Smooth muscle cell (in vitro differentiated cells): Measurements from ENCODE around the gene ZNF527. TPM values are rescaled to one million over a fixed set of nuclear protein-coding genes. Genes with fewer than 3 reads are reported as not detected.

Experiments used
- DNase-seq: peaks from one replicate; lab custom pipeline; 2025; ENCODE audit not compliant: unreplicated experiment; lab: John Stamatoyannopoulos, UW
- H2AFZ ChIP-seq: fragments of 200-600 bp; sonication (generic); 2 replicates; pipeline ENCODE4 v1.6.0; 2016; ENCODE audit warnings: antibody characterized with exemption, low read depth, mild to moderate bottlenecking
- H3F3A ChIP-seq: fragments of 200-600 bp; sonication (generic); 2 replicates; pipeline ENCODE4 v1.6.0; 2017; ENCODE audit warnings: antibody characterized with exemption, low read depth
- H3K27ac ChIP-seq: fragments of 200-600 bp; sonication (generic); 2 replicates; pipeline ENCODE4 v1.5.1; 2016; ENCODE audit warnings: low read depth, mild to moderate bottlenecking
- H3K27me3 ChIP-seq: fragments of 200-600 bp; sonication (generic); 2 replicates; pipeline ENCODE4 v1.6.1; 2016; ENCODE audit warnings: low read depth, mild to moderate bottlenecking
- H3K36me3 ChIP-seq: fragments of 200-600 bp; sonication (generic); 2 replicates; pipeline ENCODE4 v1.5.1; 2016; ENCODE audit warnings: low read depth
- H3K4me1 ChIP-seq: fragments of 200-600 bp; sonication (generic); 2 replicates; pipeline ENCODE4 v1.5.1; 2016; ENCODE audit warnings: low read depth
- H3K4me2 ChIP-seq: fragments of 200-600 bp; sonication (generic); 2 replicates; pipeline ENCODE4 v1.6.0; 2016; ENCODE audit warnings: mild to moderate bottlenecking
- H3K4me3 ChIP-seq: fragments of 200-600 bp; sonication (generic); 2 replicates; pipeline ENCODE4 v1.5.1; 2016; ENCODE audit warnings: mild to moderate bottlenecking
- H3K79me2 ChIP-seq: fragments of 200-600 bp; sonication (generic); 2 replicates; pipeline ENCODE4 v1.6.0; 2016; ENCODE audit warnings: low read depth, mild to moderate bottlenecking
- H3K9ac ChIP-seq: fragments of 200-600 bp; sonication (generic); 2 replicates; pipeline ENCODE4 v1.6.0; 2016; ENCODE audit warnings: low read depth
- H3K9me3 ChIP-seq: fragments of 200-600 bp; sonication (generic); replicated peaks from 2 replicates; pipeline ENCODE4 v1.5.1; 2016; ENCODE audit warnings: low read depth
- H4K20me1 ChIP-seq: fragments of 200-600 bp; sonication (generic); 2 replicates; pipeline ENCODE4 v1.6.0; 2016; ENCODE audit warnings: low read depth
- WGBS: methylation state at CpG from one replicate; pipeline ENCODE4 v1.1.7; 2016; ENCODE audit warnings: low lambda C conversion rate; 5-methylcytosine and 5-hydroxymethylcytosine counted together
- polyA plus RNA-seq: library from polyadenylated mRNA; unstranded; fragments of >200 nt; fragmentation: Nextera tagmentation; extraction: Ambion mirVana; gene quantifications from 2 replicates; pipeline ENCODE4 v1.2.1, GENCODE V29; 2016
- total RNA-seq: library from RNA; depleted of rRNA; stranded (reverse); fragments of >200 nt; gene quantifications from 2 replicates; pipeline ENCODE4 v1.2.3, GENCODE V29; 2014
- TF ChIP-seq, protein P1 (sequence below): fragments of 200-600 bp; sonication (generic); IDR thresholded peaks from 2 replicates; pipeline ENCODE4 v1.5.1; 2017; ENCODE audit warnings: borderline replicate concordance, mild to moderate bottlenecking, antibody characterized with exemption; ENCODE audit not compliant: insufficient read depth, poor library complexity, severe bottlenecking

Gene ZNF527
- total and polyA plus RNA-seq, 2 experiments from 2014 or later, result 1.2 to 8.5 TPM

DNA sequence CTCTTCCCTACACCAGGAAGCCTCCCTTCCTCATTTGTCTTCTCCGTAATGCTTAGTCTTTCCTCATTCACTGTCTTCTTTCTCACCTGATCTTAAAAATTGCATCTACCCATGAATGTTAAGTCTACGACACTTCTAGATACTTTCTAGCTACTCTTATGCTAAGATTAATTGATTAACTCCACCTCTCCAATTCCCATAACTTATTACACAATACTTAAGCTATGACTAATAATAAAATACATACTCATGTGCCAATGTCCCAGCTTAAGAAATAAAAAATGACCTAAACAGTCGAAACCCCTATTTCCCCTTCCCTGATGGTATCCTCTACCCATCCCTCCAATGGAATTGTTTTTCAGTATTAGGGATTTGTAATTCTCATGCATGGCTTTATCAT is 22.8 kb upstream of the ZNF527 start:
- Histone ChIP-seq H3K36me3 (peaks cover 12% of the 10 kb centered on the region), H4K20me1 (peaks cover 4% of the 10 kb centered on the region), H3K4me3 (no peak overlapping the region), H3K79me2 (peaks cover 22% of the 10 kb centered on the region), H3K27ac (no peak overlapping the region), H3K9me3 (peaks cover 6% of the 10 kb centered on the region), H3K4me1 (peaks cover 3% of the 10 kb centered on the region), H3K27me3 (no peaks in the 10 kb centered on the region), H3F3A (no peaks in the 10 kb centered on the region), H3K4me2 (no peak overlapping the region), H2AFZ (no peak overlapping the region), H3K9ac (no peak overlapping the region)
- no peak for DNase-seq
- WGBS, result 100% methylated on average over 3 of the region's 3 CpGs
- TF ChIP-seq, protein P1, sequence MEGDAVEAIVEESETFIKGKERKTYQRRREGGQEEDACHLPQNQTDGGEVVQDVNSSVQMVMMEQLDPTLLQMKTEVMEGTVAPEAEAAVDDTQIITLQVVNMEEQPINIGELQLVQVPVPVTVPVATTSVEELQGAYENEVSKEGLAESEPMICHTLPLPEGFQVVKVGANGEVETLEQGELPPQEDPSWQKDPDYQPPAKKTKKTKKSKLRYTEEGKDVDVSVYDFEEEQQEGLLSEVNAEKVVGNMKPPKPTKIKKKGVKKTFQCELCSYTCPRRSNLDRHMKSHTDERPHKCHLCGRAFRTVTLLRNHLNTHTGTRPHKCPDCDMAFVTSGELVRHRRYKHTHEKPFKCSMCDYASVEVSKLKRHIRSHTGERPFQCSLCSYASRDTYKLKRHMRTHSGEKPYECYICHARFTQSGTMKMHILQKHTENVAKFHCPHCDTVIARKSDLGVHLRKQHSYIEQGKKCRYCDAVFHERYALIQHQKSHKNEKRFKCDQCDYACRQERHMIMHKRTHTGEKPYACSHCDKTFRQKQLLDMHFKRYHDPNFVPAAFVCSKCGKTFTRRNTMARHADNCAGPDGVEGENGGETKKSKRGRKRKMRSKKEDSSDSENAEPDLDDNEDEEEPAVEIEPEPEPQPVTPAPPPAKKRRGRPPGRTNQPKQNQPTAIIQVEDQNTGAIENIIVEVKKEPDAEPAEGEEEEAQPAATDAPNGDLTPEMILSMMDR, result no peak

DNA sequence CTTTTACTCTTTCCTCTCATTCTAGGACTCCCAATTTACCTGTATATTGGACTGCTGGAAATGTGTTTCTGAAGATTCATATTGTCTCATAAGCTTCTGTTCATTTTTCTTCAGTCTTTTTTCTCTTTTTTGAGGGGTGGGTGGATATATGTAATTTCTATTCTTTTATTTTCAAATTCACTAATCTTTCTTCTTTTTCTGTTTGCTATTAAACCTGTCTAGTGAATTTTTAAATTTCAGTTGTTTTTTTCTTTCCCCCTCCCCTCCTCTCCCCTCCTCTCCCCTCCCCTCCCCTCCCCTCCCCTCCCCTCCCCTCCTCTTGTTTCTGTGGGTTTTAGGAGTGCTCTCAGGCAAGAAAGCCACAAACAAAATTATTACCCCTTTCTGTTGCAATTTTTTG is 16.9 kb upstream of the ZNF527 start:
- Histone ChIP-seq H3K4me3 (no peak overlapping the region), H3F3A (no peaks in the 10 kb centered on the region), H3K9me3 (peaks cover 6% of the 10 kb centered on the region), H3K27me3 (no peaks in the 10 kb centered on the region), H3K36me3 (peaks cover 35% of the 10 kb centered on the region), H3K9ac (no peak overlapping the region), H3K4me1 (no peaks in the 10 kb centered on the region), H4K20me1 (no peaks in the 10 kb centered on the region), H3K4me2 (no peak overlapping the region), H2AFZ (no peak overlapping the region), H3K79me2 (peaks cover 33% of the 10 kb centered on the region), H3K27ac (no peak overlapping the region)
- DNase-seq, result no peak
- TF ChIP-seq, protein P1, result no peak

DNA sequence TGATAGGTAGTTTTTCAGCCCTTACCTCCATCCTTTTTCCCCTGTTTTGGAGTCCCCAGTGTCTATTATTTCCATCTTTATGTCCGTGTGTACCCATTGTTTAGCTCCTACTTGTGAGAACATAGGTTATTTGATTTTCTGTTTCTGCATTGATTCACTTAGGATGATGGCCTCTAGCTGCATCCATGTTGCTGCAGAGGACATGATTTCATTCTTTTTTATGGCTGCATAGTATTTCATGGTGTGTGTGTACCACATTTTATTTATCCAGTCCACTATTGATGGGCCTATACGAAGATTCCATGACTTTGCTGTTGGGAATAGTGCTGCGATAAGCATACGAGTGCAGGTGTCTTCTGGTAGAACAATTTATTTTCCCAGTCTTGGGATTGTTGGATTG is 15.0 kb upstream of the ZNF527 start:
- H3K9me3 ChIP-seq, result peaks cover 13% of the 10 kb centered on the region
- peaks cover 32% of the 10 kb centered on the region for H3K79me2 ChIP-seq
- H2AFZ ChIP-seq, result no peak overlapping the region
- peaks cover 45% of the 10 kb centered on the region for H3K36me3 ChIP-seq
- H3K4me3 ChIP-seq, result no peak overlapping the region
- WGBS, result 97% methylated on average over 4 of the region's 4 CpGs
- no peak overlapping the region for H3K4me2 ChIP-seq
- H3K9ac ChIP-seq, result no peak overlapping the region
- H3K27me3 ChIP-seq, result no peaks in the 10 kb centered on the region
- H3K27ac ChIP-seq, result no peak overlapping the region
- TF ChIP-seq, protein P1, result no peak
- no peaks in the 10 kb centered on the region for H3F3A ChIP-seq
- H3K4me1 ChIP-seq, result no peaks in the 10 kb centered on the region
- no peaks in the 10 kb centered on the region for H4K20me1 ChIP-seq
- no peak for DNase-seq

DNA sequence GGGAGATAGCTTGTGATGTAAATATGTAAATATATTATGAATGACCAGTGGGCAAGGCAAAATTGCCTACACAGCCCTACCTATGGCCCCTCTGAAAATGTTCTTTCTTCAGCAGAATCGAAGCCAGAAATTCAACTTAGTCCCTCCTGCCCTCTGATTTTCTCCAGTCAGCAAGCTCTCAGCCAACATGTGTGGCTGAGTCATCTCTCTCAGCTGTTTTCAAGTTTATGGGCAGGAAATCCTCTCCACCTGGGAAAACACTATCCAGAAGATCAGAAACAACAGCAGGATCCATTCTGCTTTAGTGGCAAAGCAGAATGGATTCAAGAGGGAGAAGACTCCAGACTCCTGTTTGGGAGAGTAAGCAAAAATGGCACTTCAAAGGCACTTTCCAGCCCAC is 8.9 kb upstream of the ZNF527 start:
- Histone ChIP-seq H4K20me1 (no peaks in the 10 kb centered on the region), H3K36me3 (peaks cover 21% of the 10 kb centered on the region), H3K4me1 (no peaks in the 10 kb centered on the region), H3K4me3 (no peak overlapping the region), H3K4me2 (no peak overlapping the region), H3K9me3 (peaks cover 7% of the 10 kb centered on the region), H3K9ac (no peak overlapping the region), H3K27me3 (no peaks in the 10 kb centered on the region), H3K27ac (peak overlapping the region; percentile 33), H3K79me2 (peaks cover 2% of the 10 kb centered on the region), H2AFZ (no peak overlapping the region), H3F3A (no peaks in the 10 kb centered on the region)
- 74% methylated on average over 1 of the region's 1 CpG for WGBS
- TF ChIP-seq, protein P1, result no peak
- no peak for DNase-seq
